Smooth muscle cell (in vitro differentiated cells): Measurements from ENCODE around the gene KRT39. TPM values are rescaled to one million over a fixed set of nuclear protein-coding genes. Genes with fewer than 3 reads are reported as not detected.

Source experiments
- DNase-seq: peaks from one replicate; lab custom pipeline; 2025; ENCODE audit not compliant: unreplicated experiment; lab: John Stamatoyannopoulos, UW
- H2AFZ ChIP-seq: fragments of 200-600 bp; sonication (generic); 2 replicates; pipeline ENCODE4 v1.6.0; 2016; ENCODE audit warnings: antibody characterized with exemption, low read depth, mild to moderate bottlenecking
- H3F3A ChIP-seq: fragments of 200-600 bp; sonication (generic); 2 replicates; pipeline ENCODE4 v1.6.0; 2017; ENCODE audit warnings: antibody characterized with exemption, low read depth
- H3K27ac ChIP-seq: fragments of 200-600 bp; sonication (generic); 2 replicates; pipeline ENCODE4 v1.5.1; 2016; ENCODE audit warnings: low read depth, mild to moderate bottlenecking
- H3K27me3 ChIP-seq: fragments of 200-600 bp; sonication (generic); 2 replicates; pipeline ENCODE4 v1.6.1; 2016; ENCODE audit warnings: low read depth, mild to moderate bottlenecking
- H3K36me3 ChIP-seq: fragments of 200-600 bp; sonication (generic); 2 replicates; pipeline ENCODE4 v1.5.1; 2016; ENCODE audit warnings: low read depth
- H3K4me1 ChIP-seq: fragments of 200-600 bp; sonication (generic); 2 replicates; pipeline ENCODE4 v1.5.1; 2016; ENCODE audit warnings: low read depth
- H3K4me2 ChIP-seq: fragments of 200-600 bp; sonication (generic); 2 replicates; pipeline ENCODE4 v1.6.0; 2016; ENCODE audit warnings: mild to moderate bottlenecking
- H3K4me3 ChIP-seq: fragments of 200-600 bp; sonication (generic); 2 replicates; pipeline ENCODE4 v1.5.1; 2016; ENCODE audit warnings: mild to moderate bottlenecking
- H3K79me2 ChIP-seq: fragments of 200-600 bp; sonication (generic); 2 replicates; pipeline ENCODE4 v1.6.0; 2016; ENCODE audit warnings: low read depth, mild to moderate bottlenecking
- H3K9ac ChIP-seq: fragments of 200-600 bp; sonication (generic); 2 replicates; pipeline ENCODE4 v1.6.0; 2016; ENCODE audit warnings: low read depth
- H3K9me3 ChIP-seq: fragments of 200-600 bp; sonication (generic); replicated peaks from 2 replicates; pipeline ENCODE4 v1.5.1; 2016; ENCODE audit warnings: low read depth
- H4K20me1 ChIP-seq: fragments of 200-600 bp; sonication (generic); 2 replicates; pipeline ENCODE4 v1.6.0; 2016; ENCODE audit warnings: low read depth
- CTCF ChIP-seq: fragments of 200-600 bp; sonication (generic); IDR thresholded peaks from 2 replicates; pipeline ENCODE4 v1.5.1; 2017; ENCODE audit warnings: borderline replicate concordance, mild to moderate bottlenecking, antibody characterized with exemption; ENCODE audit not compliant: insufficient read depth, poor library complexity, severe bottlenecking
- WGBS: methylation state at CpG from one replicate; pipeline ENCODE4 v1.1.7; 2016; ENCODE audit warnings: low lambda C conversion rate; 5-methylcytosine and 5-hydroxymethylcytosine counted together
- polyA plus RNA-seq: library from polyadenylated mRNA; unstranded; fragments of >200 nt; fragmentation: Nextera tagmentation; extraction: Ambion mirVana; gene quantifications from 2 replicates; pipeline ENCODE4 v1.2.1, GENCODE V29; 2016
- total RNA-seq: library from RNA; depleted of rRNA; stranded (reverse); fragments of >200 nt; gene quantifications from 2 replicates; pipeline ENCODE4 v1.2.3, GENCODE V29; 2014

The KRT39 gene
- total and polyA plus RNA-seq, 2 experiments from 2014 or later = not detected

GRCh38 chr17:40967582-40967981, 834 bp upstream of the KRT39 start:
- DNase-seq = no peak
- Histone ChIP-seq H3F3A (no peaks in the 10 kb centered on the region), H3K27me3 (no peaks in the 10 kb centered on the region), H3K79me2 (no peaks in the 10 kb centered on the region), H3K4me3 (no peak overlapping the region), H3K9ac (no peak overlapping the region), H3K4me1 (no peaks in the 10 kb centered on the region), H3K36me3 (no peaks in the 10 kb centered on the region), H2AFZ (no peak overlapping the region), H3K9me3 (no peaks in the 10 kb centered on the region), H3K27ac (no peak overlapping the region), H4K20me1 (no peaks in the 10 kb centered on the region), H3K4me2 (no peak overlapping the region)
- no peak for TF ChIP-seq CTCF
- WGBS = 88% methylated on average over 1 of the region's 1 CpG

GRCh38 chr17:40963838-40964237, 2.9 kb downstream of the KRT39 start:
- H3K9me3 ChIP-seq = no peaks in the 10 kb centered on the region
- no peak overlapping the region for H3K9ac ChIP-seq
- no peak overlapping the region for H3K4me2 ChIP-seq
- H3K27me3 ChIP-seq = no peaks in the 10 kb centered on the region
- TF ChIP-seq CTCF = peak; percentile 47
- H2AFZ ChIP-seq = no peak overlapping the region
- no peak overlapping the region for H3K27ac ChIP-seq
- WGBS = 97% methylated on average over 1 of the region's 1 CpG
- DNase-seq = no peak
- no peaks in the 10 kb centered on the region for H3F3A ChIP-seq
- no peaks in the 10 kb centered on the region for H3K36me3 ChIP-seq
- H3K4me3 ChIP-seq = no peak overlapping the region
- H4K20me1 ChIP-seq = no peaks in the 10 kb centered on the region
- H3K4me1 ChIP-seq = no peaks in the 10 kb centered on the region
- H3K79me2 ChIP-seq = no peaks in the 10 kb centered on the region

GRCh38 chr17:40962059-40962561, 4.6 kb downstream of the KRT39 start:
- Histone ChIP-seq H3K79me2 (no peaks in the 10 kb centered on the region), H3K4me3 (no peak overlapping the region), H4K20me1 (no peaks in the 10 kb centered on the region), H3K27me3 (no peaks in the 10 kb centered on the region), H3K9me3 (no peaks in the 10 kb centered on the region), H2AFZ (no peak overlapping the region), H3K4me2 (no peak overlapping the region), H3K9ac (no peak overlapping the region), H3F3A (peaks cover 4% of the 10 kb centered on the region), H3K27ac (no peak overlapping the region), H3K36me3 (no peaks in the 10 kb centered on the region), H3K4me1 (peaks cover 10% of the 10 kb centered on the region)
- WGBS = 93% methylated on average over 4 of the region's 4 CpGs
- DNase-seq = no peak
- TF ChIP-seq CTCF = no peak

GRCh38 chr17:40961591-40961990, 5.2 kb downstream of the KRT39 start:
- H3F3A ChIP-seq = peaks cover 6% of the 10 kb centered on the region
- 97% methylated on average over 1 of the region's 1 CpG for WGBS
- no peaks in the 10 kb centered on the region for H3K9me3 ChIP-seq
- no peak overlapping the region for H3K4me3 ChIP-seq
- no peaks in the 10 kb centered on the region for H3K27me3 ChIP-seq
- H3K9ac ChIP-seq = no peak overlapping the region
- no peak for DNase-seq
- no peak overlapping the region for H3K4me2 ChIP-seq
- no peaks in the 10 kb centered on the region for H3K79me2 ChIP-seq
- H3K4me1 ChIP-seq = peaks cover 15% of the 10 kb centered on the region
- no peak overlapping the region for H3K27ac ChIP-seq
- H3K36me3 ChIP-seq = no peaks in the 10 kb centered on the region
- H4K20me1 ChIP-seq = no peaks in the 10 kb centered on the region
- no peak for TF ChIP-seq CTCF
- H2AFZ ChIP-seq = no peak overlapping the region
